ENCODE measurements around the gene SCARB1. TPM values are rescaled to one million over a fixed set of nuclear protein-coding genes. Genes with fewer than 3 reads are reported as not detected.

Gene SCARB1
- total RNA-seq, 1 donor from 2014 or later = 16.9 TPM

DNA sequence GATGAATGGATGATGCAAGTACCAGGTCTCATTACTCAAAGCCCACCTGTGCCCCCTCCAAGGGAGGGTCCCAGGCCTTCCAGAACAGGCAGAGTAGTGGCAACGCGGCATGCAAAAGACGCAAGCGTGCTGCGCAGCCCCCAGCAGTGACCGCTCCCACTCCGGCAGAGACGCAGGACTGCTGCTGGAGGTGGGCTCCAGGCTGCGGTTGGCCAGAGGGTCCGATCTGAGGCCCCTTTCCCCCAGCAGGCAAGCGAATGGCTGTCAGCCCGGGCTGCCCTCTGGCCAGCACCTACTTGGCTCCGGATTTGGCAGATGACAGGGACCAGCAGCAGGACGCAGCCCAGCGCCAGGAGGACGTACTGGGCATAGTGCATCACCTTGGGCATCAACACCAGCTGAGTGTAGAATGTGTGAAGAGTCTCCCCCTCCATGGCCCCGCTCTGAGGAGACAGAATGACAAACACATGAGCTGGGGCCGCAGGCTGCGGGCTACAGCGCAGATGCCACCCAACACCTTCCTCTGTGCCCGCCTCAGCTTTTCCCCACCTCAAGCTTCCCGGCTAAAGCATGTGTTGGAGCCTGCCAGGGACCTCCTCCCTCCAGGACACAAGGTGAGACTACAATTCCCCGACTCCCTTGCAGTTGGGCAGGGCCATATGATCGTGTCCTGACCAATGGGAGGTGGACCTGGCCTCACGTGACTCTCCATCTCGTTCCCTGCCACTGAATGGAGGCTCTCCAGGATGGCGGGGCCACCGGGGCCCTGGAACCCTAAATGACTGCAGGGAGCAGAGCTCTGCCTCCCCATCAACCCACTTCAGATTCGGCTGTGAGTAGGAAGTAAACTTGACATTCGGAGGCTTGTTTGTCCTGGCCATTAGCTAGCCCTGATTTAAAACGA is 77.4 kb downstream of the SCARB1 start:
- DNase-seq (ENCODE audit: low spot score) = peak; percentile 78

DNA sequence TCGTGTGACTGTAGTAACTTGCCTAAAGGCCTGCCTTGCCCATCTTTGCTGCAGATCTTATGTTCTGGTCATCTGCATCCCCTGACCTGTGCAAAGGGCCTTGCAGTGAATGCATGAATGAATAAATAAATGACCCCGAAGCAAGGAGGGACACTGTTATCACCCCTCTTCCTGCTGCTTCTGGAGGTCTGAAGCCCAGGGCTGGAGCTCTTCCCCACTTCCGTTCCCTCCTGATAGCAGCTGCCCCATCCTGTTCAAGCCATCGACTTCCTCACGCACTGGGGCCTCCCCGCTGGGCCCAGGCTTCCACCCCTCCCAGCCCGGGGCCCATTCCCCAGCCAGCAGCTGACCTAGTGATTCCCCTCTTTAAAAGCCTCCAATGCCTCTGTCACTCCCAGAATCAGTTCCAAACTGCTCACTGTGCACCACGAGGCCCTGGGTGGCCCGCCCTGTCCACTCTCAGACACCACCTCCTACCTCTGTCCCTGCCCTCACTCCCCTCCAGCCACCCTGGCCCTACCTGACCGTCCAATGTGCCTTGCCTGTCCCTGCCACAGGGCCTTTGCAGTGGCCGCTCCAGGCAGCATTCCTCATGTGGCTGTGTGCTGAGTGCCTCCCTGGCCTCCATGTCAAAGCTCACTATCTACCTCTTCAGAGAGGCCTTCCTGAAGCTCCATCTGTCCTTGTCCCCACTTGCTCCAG is 78.6 kb downstream of the SCARB1 start:
- Mint-ChIP-seq H3K36me3 (ENCODE audit: low read depth, unreplicated experiment) (no peaks in the 10 kb centered on the region), H3K9me3 (ENCODE audit: unreplicated experiment) (no peaks in the 10 kb centered on the region), H3K4me3 (ENCODE audit: unreplicated experiment) (peak overlapping the region; percentile 21), H3K27ac (ENCODE audit: unreplicated experiment) (no peak overlapping the region), H3K4me1 (ENCODE audit: unreplicated experiment) (peaks cover 25% of the 10 kb centered on the region), H3K27me3 (ENCODE audit: unreplicated experiment) (peaks cover 4% of the 10 kb centered on the region)
- no peak for TF ChIP-seq CTCF (IDR thresholded peaks at IDR 0.05; ENCODE audit: unreplicated experiment)
- DNase-seq (ENCODE audit: low spot score) = no peak

More for the DNA sequence above, 77.4 kb downstream of the SCARB1 start:
- Mint-ChIP-seq H3K27ac (ENCODE audit: unreplicated experiment) (no peak overlapping the region), H3K4me1 (ENCODE audit: unreplicated experiment) (peaks cover 25% of the 10 kb centered on the region), H3K36me3 (ENCODE audit: low read depth, unreplicated experiment) (no peaks in the 10 kb centered on the region), H3K27me3 (ENCODE audit: unreplicated experiment) (peaks cover 4% of the 10 kb centered on the region), H3K4me3 (ENCODE audit: unreplicated experiment) (peak overlapping the region; percentile 89), H3K9me3 (ENCODE audit: unreplicated experiment) (no peaks in the 10 kb centered on the region)
- TF ChIP-seq CTCF (IDR thresholded peaks at IDR 0.05; ENCODE audit: unreplicated experiment) = no peak

- no peaks in the 10 kb centered on the region for H3K9me3 Mint-ChIP-seq (ENCODE audit: unreplicated experiment)
- peaks cover 25% of the 10 kb centered on the region for H3K4me1 Mint-ChIP-seq (ENCODE audit: unreplicated experiment)
- DNase-seq (ENCODE audit: low spot score) = no peak
- no peaks in the 10 kb centered on the region for H3K36me3 Mint-ChIP-seq (ENCODE audit: low read depth, unreplicated experiment)
- no peak for TF ChIP-seq CTCF (IDR thresholded peaks at IDR 0.05; ENCODE audit: unreplicated experiment)
- peaks cover 4% of the 10 kb centered on the region for H3K27me3 Mint-ChIP-seq (ENCODE audit: unreplicated experiment)
- no peak overlapping the region for H3K4me3 Mint-ChIP-seq (ENCODE audit: unreplicated experiment)
- no peak overlapping the region for H3K27ac Mint-ChIP-seq (ENCODE audit: unreplicated experiment)
Measured at GRCh38 chr12:124783087-124783486, 80.6 kb downstream of the SCARB1 start.

- no peaks in the 10 kb centered on the region for H3K36me3 Mint-ChIP-seq (ENCODE audit: low read depth, unreplicated experiment)
- no peaks in the 10 kb centered on the region for H3K9me3 Mint-ChIP-seq (ENCODE audit: unreplicated experiment)
- peaks cover 4% of the 10 kb centered on the region for H3K27me3 Mint-ChIP-seq (ENCODE audit: unreplicated experiment)
- no peak overlapping the region for H3K27ac Mint-ChIP-seq (ENCODE audit: unreplicated experiment)
- no peak overlapping the region for H3K4me3 Mint-ChIP-seq (ENCODE audit: unreplicated experiment)
- no peak for TF ChIP-seq CTCF (IDR thresholded peaks at IDR 0.05; ENCODE audit: unreplicated experiment)
- no peak for DNase-seq (ENCODE audit: low spot score)
- peaks cover 22% of the 10 kb centered on the region for H3K4me1 Mint-ChIP-seq (ENCODE audit: unreplicated experiment)
Measured at GRCh38 chr12:124782132-124782531, 81.5 kb downstream of the SCARB1 start.

Measured in endothelial cell (in vitro differentiated cells).